GM12864 (cell line): ENCODE measurements around the gene SLC39A8.

ENCODE experiments used
- DNase-seq: peaks from one replicate; pipeline ENCODE4 v3.0.0-alpha.2; 2011; ENCODE audit warnings: low read depth
- H3K4me3 ChIP-seq: 2 replicates; pipeline ENCODE4 v1.5.1; 2011; ENCODE audit warnings: mild to moderate bottlenecking, low read depth, low read length, control low read depth
- CTCF ChIP-seq: IDR thresholded peaks from 2 replicates; pipeline ENCODE4 v1.5.1; 2011; ENCODE audit warnings: low read depth, mild to moderate bottlenecking, moderate library complexity, low read length, control low read depth, inconsistent platforms; ENCODE audit errors: missing control alignments

Gene SLC39A8

GRCh38 chr4:102259081-102259480, 86.2 kb downstream of the SLC39A8 start:
- no peak overlapping the region for H3K4me3 ChIP-seq
- no peak for TF ChIP-seq CTCF
- no peak for DNase-seq

DNA sequence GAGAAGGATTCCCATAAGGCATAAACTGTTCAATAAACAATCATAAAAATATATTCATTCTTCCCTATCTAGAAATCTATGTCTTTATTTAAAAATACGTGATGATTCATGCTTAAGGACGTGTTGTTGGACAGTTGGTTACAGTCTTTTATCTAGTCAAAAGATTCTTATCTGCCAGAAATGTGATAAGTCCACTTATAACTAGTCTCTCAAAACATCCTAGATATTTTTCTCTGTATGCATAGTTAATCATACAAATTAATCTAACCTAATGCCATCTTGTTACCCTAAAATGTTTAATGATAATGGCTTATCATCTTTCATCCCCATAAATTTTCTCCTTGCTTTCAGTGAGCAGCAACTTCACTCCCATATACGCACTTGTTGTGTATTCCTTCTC, 89.0 kb downstream of the SLC39A8 start:
- no peak for DNase-seq
- no peak for TF ChIP-seq CTCF
- no peak overlapping the region for H3K4me3 ChIP-seq

GRCh38 chr4:102253860-102254259, 91.4 kb downstream of the SLC39A8 start:
- no peak overlapping the region for H3K4me3 ChIP-seq
- no peak for TF ChIP-seq CTCF
- no peak for DNase-seq

- H3K4me3 ChIP-seq: no peak overlapping the region
- TF ChIP-seq CTCF: no peak
- no peak for DNase-seq
These were observed 93.1 kb downstream of the SLC39A8 start for GRCh38 chr4:102252171-102252570.

- no peak for DNase-seq
- TF ChIP-seq CTCF: no peak
- no peak overlapping the region for H3K4me3 ChIP-seq
These were observed 94.9 kb downstream of the SLC39A8 start for GRCh38 chr4:102250341-102250740.

- no peak for TF ChIP-seq CTCF
- no peak for DNase-seq
- no peak overlapping the region for H3K4me3 ChIP-seq
These were observed 98.2 kb downstream of the SLC39A8 start for GRCh38 chr4:102247041-102247440.

GRCh38 chr4:102246416-102246815, 98.9 kb downstream of the SLC39A8 start:
- H3K4me3 ChIP-seq: no peak overlapping the region
- TF ChIP-seq CTCF: no peak

More at GRCh38 chr4:102246416-102246815, 98.9 kb downstream of the SLC39A8 start:
- DNase-seq: no peak
